Lower lobe of right lung (tissue), 2 donors: ENCODE data around the gene PPIL6. TPM values are rescaled to one million over a fixed set of nuclear protein-coding genes. Genes with fewer than 3 reads are reported as not detected.

Experiments used
- ATAC-seq, 2 donors: fragments of 200-7000 bp; cut with Tn5 transposase; one replicate each; pipeline ENCODE4 v1.9.1; 2020 to 2022; ENCODE audit warnings: mild to moderate bottlenecking in 2 of 2, moderate library complexity in 2 of 2
- DNase-seq: peaks from one replicate; pipeline ENCODE4 v3.0.0-alpha.2; 2020
- H3K27ac ChIP-seq: fragments of 200-600 bp; one replicate; pipeline ENCODE4 v1.8.0; 2022
- H3K27me3 ChIP-seq: fragments of 200-600 bp; one replicate; pipeline ENCODE4 v1.8.0; 2022; ENCODE audit warnings: low read depth
- H3K36me3 ChIP-seq: fragments of 200-600 bp; one replicate; pipeline ENCODE4 v1.8.0; 2022; ENCODE audit warnings: mild to moderate bottlenecking
- H3K4me1 ChIP-seq: fragments of 200-600 bp; one replicate; pipeline ENCODE4 v1.8.0; 2022
- H3K4me3 ChIP-seq: fragments of 200-600 bp; one replicate; pipeline ENCODE4 v1.8.0; 2022; ENCODE audit warnings: mild to moderate bottlenecking
- H3K9me3 ChIP-seq: fragments of 200-600 bp; one replicate; pipeline ENCODE4 v1.8.0; 2022
- intact Hi-C: fragments of 100-400 bp; cut with DNase I; formaldehyde crosslinking; loops from one replicate; pipeline ENCODE4 v1.11.0; 2022
- total RNA-seq: library from RNA; stranded (reverse); fragmentation: NEBNext Ultra II Directional; extraction: Animal tissue kit (Norgen Biotek cat#: 25700); gene quantifications from one replicate; pipeline ENCODE4 v1.2.1, GENCODE V29; 2021
- TF ChIP-seq, protein P1 (sequence below): fragments of 200-600 bp; IDR thresholded peaks from one replicate; pipeline ENCODE4 v1.8.0; 2022; ENCODE audit warnings: antibody characterized with exemption, mild to moderate bottlenecking
- donor health status: DM: no; HTN: yes; CAD: no; lungs with severe emphysema.

PPIL6 gene
- total RNA-seq, 1 donor from 2014 or later = 10.6 TPM

DNA sequence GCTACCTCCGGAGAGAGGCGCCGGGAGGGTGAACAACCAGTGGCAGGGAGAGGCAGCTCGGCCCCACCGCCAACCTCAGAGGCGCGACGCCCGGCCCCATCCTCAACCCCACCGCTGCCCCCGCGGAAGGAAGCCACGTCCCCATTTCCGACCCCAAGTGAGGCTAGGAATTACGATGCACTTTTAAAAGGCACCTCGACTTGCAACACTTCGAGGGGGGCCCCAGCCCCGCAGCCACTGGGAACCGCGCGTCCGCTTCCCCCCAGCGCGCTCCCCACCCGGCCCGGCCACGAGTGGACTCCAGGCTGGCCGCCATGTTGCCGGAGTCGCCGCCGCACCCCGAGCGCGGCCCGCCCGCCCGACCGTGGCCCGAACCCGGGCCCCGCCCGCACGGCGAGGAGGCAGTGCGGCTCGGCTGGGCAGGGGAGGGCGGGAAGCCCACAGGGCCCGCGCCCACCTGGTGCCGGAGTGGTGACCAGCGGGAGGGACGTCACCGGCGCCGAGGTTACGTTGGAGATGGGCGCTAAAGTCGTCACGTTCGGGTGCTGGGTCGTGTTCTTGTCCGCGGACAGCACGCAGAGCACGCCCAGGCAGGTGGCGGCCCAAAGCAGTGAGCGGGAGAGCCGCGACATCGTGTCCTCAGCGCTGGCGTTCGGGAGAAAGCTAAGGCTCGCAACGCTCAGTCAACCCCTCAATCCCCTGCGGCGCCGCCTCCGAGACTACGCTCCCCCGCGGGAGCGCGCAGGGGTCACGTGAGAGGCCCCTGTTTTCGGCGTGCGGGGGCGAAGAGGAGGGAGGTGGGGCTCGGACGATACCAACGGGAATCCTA, 58.5 kb downstream of the PPIL6 start, which contains the start of gene CD164:
Gene CD164 (minus strand): TSS at position 721 of the 829 bp plus-strand sequence. CDS start 89 bp downstream, at position 632.
- H3K4me3 ChIP-seq = peak within 1 kb of the TSS; percentile 88
- H3K4me1 ChIP-seq = peaks cover 50% of the 10 kb centered on the region
- DNase-seq = peak; percentile 94
- peak; percentile 91 to 96 for ATAC-seq
- H3K36me3 ChIP-seq = peaks cover 18% of the 10 kb centered on the region
- intact Hi-C loops = no loop called here
- no peaks in the 10 kb centered on the region for H3K27me3 ChIP-seq
- no peaks in the 10 kb centered on the region for H3K9me3 ChIP-seq
- TF ChIP-seq, protein P1, sequence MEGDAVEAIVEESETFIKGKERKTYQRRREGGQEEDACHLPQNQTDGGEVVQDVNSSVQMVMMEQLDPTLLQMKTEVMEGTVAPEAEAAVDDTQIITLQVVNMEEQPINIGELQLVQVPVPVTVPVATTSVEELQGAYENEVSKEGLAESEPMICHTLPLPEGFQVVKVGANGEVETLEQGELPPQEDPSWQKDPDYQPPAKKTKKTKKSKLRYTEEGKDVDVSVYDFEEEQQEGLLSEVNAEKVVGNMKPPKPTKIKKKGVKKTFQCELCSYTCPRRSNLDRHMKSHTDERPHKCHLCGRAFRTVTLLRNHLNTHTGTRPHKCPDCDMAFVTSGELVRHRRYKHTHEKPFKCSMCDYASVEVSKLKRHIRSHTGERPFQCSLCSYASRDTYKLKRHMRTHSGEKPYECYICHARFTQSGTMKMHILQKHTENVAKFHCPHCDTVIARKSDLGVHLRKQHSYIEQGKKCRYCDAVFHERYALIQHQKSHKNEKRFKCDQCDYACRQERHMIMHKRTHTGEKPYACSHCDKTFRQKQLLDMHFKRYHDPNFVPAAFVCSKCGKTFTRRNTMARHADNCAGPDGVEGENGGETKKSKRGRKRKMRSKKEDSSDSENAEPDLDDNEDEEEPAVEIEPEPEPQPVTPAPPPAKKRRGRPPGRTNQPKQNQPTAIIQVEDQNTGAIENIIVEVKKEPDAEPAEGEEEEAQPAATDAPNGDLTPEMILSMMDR = no peak
- H3K27ac ChIP-seq = peak within 1 kb of the TSS; percentile 99

DNA sequence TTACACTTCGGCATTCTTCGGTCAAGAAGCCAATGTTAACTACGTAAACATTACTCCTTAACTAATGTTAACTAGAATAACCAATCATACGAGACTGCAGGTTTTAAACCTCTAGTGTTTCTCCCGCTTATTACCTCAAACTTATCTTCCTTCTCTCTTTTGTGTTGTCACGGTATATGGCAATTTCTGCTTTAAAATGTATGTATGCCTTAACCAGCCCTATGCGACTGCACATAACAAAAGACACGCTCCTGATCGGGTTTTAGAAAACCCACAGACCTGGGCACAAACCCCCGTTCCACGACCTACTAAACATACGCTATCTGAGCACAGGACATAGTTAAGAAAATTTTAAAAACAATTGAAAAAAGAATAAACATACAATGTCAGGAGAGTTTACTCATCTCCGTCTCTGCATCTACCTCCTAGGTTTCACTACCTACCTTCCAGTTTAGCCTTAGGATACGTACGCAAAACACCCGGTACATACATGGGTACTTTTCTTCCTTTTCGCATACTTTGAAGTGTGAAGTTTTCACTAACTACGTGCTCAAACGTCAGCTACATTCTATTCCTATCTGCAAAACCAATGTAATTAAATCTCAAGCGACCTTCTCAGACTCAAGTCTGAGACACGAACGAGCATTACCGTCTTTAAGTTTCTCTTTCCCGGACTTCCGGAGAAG, 59.2 kb downstream of the PPIL6 start:
- no peak for DNase-seq
- peak overlapping the region; percentile 99 for H3K27ac ChIP-seq
- H3K27me3 ChIP-seq = no peaks in the 10 kb centered on the region
- peaks cover 53% of the 10 kb centered on the region for H3K4me1 ChIP-seq
- ATAC-seq = no peak
- H3K4me3 ChIP-seq = peak overlapping the region; percentile 88
- peaks cover 25% of the 10 kb centered on the region for H3K36me3 ChIP-seq
- no peaks in the 10 kb centered on the region for H3K9me3 ChIP-seq
- TF ChIP-seq, protein P1 = no peak
- intact Hi-C loops = no loop called here

DNA sequence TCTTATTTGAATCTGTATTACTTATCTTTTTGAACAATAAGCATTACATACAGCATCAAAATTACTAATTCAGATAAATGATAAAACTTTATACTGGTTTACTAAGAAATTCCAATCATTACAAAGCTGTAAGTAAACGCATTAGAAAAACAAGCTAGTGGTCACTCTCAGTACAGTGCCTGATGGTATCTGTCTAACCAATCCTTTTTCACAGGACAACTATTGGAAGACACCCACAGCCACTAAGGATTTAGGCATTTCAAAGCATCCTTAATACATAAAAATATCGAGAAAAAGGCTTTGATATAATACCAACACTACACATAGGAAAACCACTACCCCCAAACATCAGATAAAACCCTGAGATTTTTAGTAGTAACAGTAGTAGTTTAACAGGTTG, 60.7 kb downstream of the PPIL6 start:
- Histone ChIP-seq H3K27me3 (no peaks in the 10 kb centered on the region), H3K4me3 (peak overlapping the region; percentile 88), H3K27ac (no peak overlapping the region), H3K9me3 (no peaks in the 10 kb centered on the region), H3K4me1 (peaks cover 56% of the 10 kb centered on the region), H3K36me3 (peaks cover 40% of the 10 kb centered on the region)
- TF ChIP-seq, protein P1 = no peak
- DNase-seq (no peak), ATAC-seq (no peak)
- intact Hi-C loops = no loop called here

DNA sequence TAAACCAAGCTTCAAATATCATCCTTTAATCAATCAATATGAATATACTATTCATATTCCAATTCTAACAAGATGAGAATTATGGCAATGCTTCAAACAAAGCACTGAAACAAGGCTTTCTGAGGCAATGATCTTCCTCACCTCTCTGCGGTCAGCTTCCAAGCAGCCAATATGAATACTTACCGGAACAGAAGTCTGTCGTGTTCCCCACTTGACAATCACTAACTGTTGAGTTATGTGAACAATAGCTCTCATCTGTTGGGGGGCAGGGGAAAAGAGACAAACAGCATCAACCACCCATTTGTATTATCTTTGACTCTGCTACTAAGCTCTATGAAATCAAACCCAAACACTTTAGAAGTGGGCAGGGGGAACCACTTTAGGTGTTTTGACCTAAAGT, 62.7 kb downstream of the PPIL6 start:
- no peak for ATAC-seq
- Histone ChIP-seq H3K27ac (no peak overlapping the region), H3K4me1 (peaks cover 52% of the 10 kb centered on the region), H3K36me3 (peaks cover 59% of the 10 kb centered on the region), H3K9me3 (no peaks in the 10 kb centered on the region), H3K27me3 (no peaks in the 10 kb centered on the region), H3K4me3 (no peak overlapping the region)
- intact Hi-C loops = no loop called here
- TF ChIP-seq, protein P1 = no peak
- DNase-seq = no peak

DNA sequence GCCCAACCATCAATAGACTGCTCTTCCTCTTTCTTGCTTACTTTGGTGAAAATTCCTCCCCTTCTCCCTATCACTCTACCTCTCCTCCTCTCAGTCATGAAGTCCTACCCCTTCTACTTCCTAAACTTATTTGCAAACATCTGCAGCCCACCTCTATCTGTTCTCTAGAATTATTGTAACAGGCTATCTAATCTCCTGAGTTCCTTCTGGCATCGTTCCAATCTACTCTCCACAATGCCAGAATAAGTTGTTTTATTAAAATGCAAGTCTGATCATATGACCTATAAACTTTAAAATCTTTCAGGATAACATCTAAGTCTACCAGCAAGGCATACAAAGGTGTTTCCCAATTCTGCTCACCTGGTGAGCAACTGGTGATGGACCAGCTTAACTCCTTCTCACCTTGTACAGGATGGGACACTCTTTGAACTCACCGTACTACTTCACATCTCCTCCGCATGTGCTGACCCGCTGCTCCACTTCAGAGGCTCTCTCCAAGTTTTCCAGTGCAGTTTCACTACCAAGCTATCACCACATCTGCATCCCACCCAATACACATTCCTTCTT, 66.0 kb downstream of the PPIL6 start:
- Histone ChIP-seq H3K27me3 (no peaks in the 10 kb centered on the region), H3K36me3 (peaks cover 87% of the 10 kb centered on the region), H3K4me3 (no peak overlapping the region), H3K4me1 (peaks cover 50% of the 10 kb centered on the region), H3K27ac (no peak overlapping the region), H3K9me3 (no peaks in the 10 kb centered on the region)
- DNase-seq = no peak
- TF ChIP-seq, protein P1 = no peak
- ATAC-seq = peak in 1 of 2 donors; percentile 38
- intact Hi-C loops = no loop called here
